GM12801 (cell line): ENCODE measurements around the gene MSL3.

Source experiments
- TF ChIP-seq, protein P1 (sequence below): IDR thresholded peaks from one replicate; pipeline ENCODE4 v1.5.1; 2011; ENCODE audit warnings: control low read depth; ENCODE audit not compliant: insufficient read length; ENCODE audit errors: extremely low read depth

MSL3 gene

GRCh38 chrX:11754958-11755645 is 2.9 kb upstream of the MSL3 start:
- TF ChIP-seq, protein P1, sequence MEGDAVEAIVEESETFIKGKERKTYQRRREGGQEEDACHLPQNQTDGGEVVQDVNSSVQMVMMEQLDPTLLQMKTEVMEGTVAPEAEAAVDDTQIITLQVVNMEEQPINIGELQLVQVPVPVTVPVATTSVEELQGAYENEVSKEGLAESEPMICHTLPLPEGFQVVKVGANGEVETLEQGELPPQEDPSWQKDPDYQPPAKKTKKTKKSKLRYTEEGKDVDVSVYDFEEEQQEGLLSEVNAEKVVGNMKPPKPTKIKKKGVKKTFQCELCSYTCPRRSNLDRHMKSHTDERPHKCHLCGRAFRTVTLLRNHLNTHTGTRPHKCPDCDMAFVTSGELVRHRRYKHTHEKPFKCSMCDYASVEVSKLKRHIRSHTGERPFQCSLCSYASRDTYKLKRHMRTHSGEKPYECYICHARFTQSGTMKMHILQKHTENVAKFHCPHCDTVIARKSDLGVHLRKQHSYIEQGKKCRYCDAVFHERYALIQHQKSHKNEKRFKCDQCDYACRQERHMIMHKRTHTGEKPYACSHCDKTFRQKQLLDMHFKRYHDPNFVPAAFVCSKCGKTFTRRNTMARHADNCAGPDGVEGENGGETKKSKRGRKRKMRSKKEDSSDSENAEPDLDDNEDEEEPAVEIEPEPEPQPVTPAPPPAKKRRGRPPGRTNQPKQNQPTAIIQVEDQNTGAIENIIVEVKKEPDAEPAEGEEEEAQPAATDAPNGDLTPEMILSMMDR = no peak

DNA sequence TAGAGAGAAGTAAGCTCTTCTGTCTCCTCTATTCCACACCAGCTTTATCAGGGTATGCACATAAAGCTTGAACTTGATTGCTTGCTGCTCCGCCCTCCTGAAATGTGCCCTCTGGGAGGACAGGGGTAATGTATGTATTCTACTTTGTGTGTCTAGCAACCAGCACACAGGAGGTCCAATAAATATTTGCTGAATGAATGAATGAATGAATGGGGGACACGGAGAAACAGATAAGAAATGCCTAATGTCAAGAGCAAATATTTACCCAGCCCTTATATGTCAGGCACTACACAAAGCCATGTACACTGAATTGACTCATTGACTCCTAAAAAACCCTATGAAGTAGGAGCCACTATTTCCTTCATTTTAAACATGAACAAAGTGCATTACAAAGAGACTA is 2.3 kb upstream of the MSL3 start:
- TF ChIP-seq, protein P1 = no peak

DNA sequence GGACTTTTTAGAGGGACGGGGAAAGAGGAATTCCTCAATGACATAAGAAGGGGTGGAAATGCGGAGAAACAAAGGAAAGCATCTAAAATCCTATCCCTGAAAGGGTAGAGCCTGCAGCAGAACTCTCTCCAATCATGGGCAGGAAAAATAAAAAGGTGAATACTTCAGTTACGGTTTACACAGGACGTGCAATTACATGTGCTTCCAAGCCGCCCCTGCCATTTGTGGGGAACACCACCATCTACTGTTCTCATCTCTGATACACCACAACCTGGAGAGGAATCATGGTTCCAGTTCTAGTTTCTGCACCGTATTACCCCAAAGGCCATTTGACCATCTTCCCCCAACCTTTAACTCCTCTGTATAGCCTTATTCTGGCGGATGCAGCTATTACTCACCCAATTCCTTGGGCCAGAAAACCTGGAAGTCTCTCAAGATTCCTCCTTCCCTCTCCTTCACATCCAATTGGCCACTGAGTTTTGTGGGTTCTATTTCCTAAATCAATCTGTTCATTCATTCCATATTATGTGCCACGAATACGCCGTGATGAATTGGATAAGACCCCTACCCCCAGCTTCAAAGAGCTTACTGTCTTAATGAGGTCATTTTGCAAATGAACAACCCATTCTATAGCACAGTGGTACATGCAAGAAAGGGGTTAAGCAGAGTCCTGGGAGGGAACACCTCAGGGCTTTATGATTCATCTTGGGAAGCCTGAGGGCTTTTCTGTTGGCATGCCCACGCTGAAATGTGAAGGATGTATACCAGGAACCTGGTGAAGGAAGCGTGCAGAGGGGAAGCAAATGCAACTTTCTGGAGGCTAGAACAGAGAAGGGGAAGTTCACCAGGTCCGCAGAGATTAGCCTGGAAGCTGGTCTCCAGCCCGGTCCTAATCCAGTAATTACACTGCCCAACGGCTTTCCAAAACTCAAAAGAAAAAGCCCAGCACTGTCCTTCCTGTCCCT is 1.4 kb upstream of the MSL3 start:
- TF ChIP-seq, protein P1 = no peak

GRCh38 chrX:11757397-11757718 is 679 bp upstream of the MSL3 start:
- TF ChIP-seq, protein P1 = no peak

GRCh38 chrX:11758400-11759171 is 549 bp downstream of the MSL3 start:
- TF ChIP-seq, protein P1 = no peak

- TF ChIP-seq, protein P1 = no peak
These were observed 1.1 kb downstream of the MSL3 start for GRCh38 chrX:11759172-11759460.
